Activated CD8-positive, alpha-beta memory T cell treated with anti-CD3 and anti-CD28 coated beads, Interleukin-2, amount 50 U/mL, for 1 hour (primary cell): Measurements from ENCODE around the gene HS6ST3.

Experiments used
- DNase-seq: peaks from one replicate; pipeline ENCODE4 v3.0.0-alpha.2; 2020; ENCODE audit errors: extremely low read depth

HS6ST3 gene

GRCh38 chr13:96299235-96299634 is 209.3 kb downstream of the HS6ST3 start:
- no peak for DNase-seq

GRCh38 chr13:96308568-96308967 is 218.7 kb downstream of the HS6ST3 start:
- DNase-seq = no peak

- DNase-seq = no peak
These were observed 225.1 kb downstream of the HS6ST3 start for GRCh38 chr13:96314974-96315373.

- DNase-seq = no peak
These were observed 248.1 kb downstream of the HS6ST3 start for GRCh38 chr13:96338030-96338429.

- DNase-seq = no peak
These were observed 252.4 kb downstream of the HS6ST3 start for GRCh38 chr13:96342286-96342685.

- DNase-seq = no peak
These were observed 253.1 kb downstream of the HS6ST3 start for GRCh38 chr13:96342852-96343465.

- no peak for DNase-seq
These were observed 257.0 kb downstream of the HS6ST3 start for GRCh38 chr13:96346921-96347320.

GRCh38 chr13:96373597-96373996 is 283.7 kb downstream of the HS6ST3 start:
- no peak for DNase-seq

- no peak for DNase-seq
These were observed 287.9 kb downstream of the HS6ST3 start for GRCh38 chr13:96377835-96378234.

GRCh38 chr13:96379967-96380366 is 290.1 kb downstream of the HS6ST3 start:
- DNase-seq = no peak

GRCh38 chr13:96381681-96382080 is 291.8 kb downstream of the HS6ST3 start:
- no peak for DNase-seq

- no peak for DNase-seq
These were observed 298.7 kb downstream of the HS6ST3 start for GRCh38 chr13:96388598-96388997.

GRCh38 chr13:96391606-96392005 is 301.7 kb downstream of the HS6ST3 start:
- DNase-seq = no peak

- DNase-seq = no peak
These were observed 307.9 kb downstream of the HS6ST3 start for GRCh38 chr13:96397807-96398206.

- no peak for DNase-seq
These were observed 308.6 kb downstream of the HS6ST3 start for GRCh38 chr13:96398486-96398885.

GRCh38 chr13:96403241-96403640 is 313.3 kb downstream of the HS6ST3 start:
- DNase-seq = no peak

- no peak for DNase-seq
These were observed 313.7 kb downstream of the HS6ST3 start for GRCh38 chr13:96403651-96404050.

- DNase-seq = no peak
These were observed 326.0 kb downstream of the HS6ST3 start for GRCh38 chr13:96415831-96416385.

- no peak for DNase-seq
These were observed 328.2 kb downstream of the HS6ST3 start for GRCh38 chr13:96417939-96418685.

- no peak for DNase-seq
These were observed 331.4 kb downstream of the HS6ST3 start for GRCh38 chr13:96421314-96421713.

- no peak for DNase-seq
These were observed 332.1 kb downstream of the HS6ST3 start for GRCh38 chr13:96422002-96422401.

- no peak for DNase-seq
These were observed 336.3 kb downstream of the HS6ST3 start for GRCh38 chr13:96426167-96426566.

GRCh38 chr13:96428911-96429310 is 339.0 kb downstream of the HS6ST3 start:
- DNase-seq = no peak
